Measurements from ENCODE around the gene CLEC20A. TPM values are rescaled to one million over a fixed set of nuclear protein-coding genes. Genes with fewer than 3 reads are reported as not detected.

Gene CLEC20A
- total and polyA plus RNA-seq, 2 donors from 2014 or later: 0.47 TPM; not detected in 1

DNA sequence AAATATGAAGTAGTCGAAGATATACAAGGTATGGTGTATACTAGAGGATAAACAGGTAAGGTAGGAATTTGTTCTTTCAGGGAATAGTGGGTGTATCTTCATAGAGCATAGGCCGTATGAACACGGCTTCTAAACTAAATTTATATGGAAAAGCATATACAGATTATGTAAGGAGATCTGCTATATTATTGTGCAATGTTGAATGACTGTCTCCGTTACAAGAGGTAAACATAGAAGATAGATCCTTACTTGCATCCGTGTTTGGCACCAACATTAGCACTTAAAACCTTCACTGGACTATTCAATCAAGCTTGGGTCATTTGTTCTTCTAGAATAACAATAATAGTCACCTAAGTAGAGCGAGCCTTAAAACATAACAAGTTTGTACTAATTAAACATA is 45.9 kb downstream of the CLEC20A start:
- no peaks in the 10 kb centered on the region for H3K9me3 ChIP-seq (ENCODE audit: control insufficient read depth in 2 of 3, insufficient read depth in 1 of 3, low read length in 3 of 3)
- no peak overlapping the region for H3K27ac ChIP-seq (ENCODE audit: low read depth in 2 of 2, low read length in 2 of 2)
- no peak overlapping the region for H3K9ac ChIP-seq (ENCODE audit: low read length in 3 of 3)
- peaks cover 0 to 3% (median 2%) of the 10 kb centered on the region in 3 donors for H3K36me3 ChIP-seq (ENCODE audit: control insufficient read depth in 2 of 3, insufficient read depth in 3 of 3, low read length in 3 of 3)
- H3K4me1 ChIP-seq (ENCODE audit: control insufficient read depth in 2 of 3, insufficient read depth in 2 of 3, low read depth in 1 of 3, low read length in 3 of 3): no peaks in the 10 kb centered on the region
- DNase-seq (no peak), FAIRE-seq (no peak)
- H3K4me3 ChIP-seq (ENCODE audit: low read length in 3 of 3): no peak overlapping the region
- intact Hi-C loops (cut with DNase I): no loop called here
- TF ChIP-seq, protein P1, sequence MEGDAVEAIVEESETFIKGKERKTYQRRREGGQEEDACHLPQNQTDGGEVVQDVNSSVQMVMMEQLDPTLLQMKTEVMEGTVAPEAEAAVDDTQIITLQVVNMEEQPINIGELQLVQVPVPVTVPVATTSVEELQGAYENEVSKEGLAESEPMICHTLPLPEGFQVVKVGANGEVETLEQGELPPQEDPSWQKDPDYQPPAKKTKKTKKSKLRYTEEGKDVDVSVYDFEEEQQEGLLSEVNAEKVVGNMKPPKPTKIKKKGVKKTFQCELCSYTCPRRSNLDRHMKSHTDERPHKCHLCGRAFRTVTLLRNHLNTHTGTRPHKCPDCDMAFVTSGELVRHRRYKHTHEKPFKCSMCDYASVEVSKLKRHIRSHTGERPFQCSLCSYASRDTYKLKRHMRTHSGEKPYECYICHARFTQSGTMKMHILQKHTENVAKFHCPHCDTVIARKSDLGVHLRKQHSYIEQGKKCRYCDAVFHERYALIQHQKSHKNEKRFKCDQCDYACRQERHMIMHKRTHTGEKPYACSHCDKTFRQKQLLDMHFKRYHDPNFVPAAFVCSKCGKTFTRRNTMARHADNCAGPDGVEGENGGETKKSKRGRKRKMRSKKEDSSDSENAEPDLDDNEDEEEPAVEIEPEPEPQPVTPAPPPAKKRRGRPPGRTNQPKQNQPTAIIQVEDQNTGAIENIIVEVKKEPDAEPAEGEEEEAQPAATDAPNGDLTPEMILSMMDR (IDR thresholded peaks at IDR 0.05; ENCODE audit: borderline replicate concordance, extremely low read depth, insufficient read depth): no peak
- H3K27me3 ChIP-seq (ENCODE audit: control insufficient read depth, insufficient read depth, low read length): no peaks in the 10 kb centered on the region

DNA sequence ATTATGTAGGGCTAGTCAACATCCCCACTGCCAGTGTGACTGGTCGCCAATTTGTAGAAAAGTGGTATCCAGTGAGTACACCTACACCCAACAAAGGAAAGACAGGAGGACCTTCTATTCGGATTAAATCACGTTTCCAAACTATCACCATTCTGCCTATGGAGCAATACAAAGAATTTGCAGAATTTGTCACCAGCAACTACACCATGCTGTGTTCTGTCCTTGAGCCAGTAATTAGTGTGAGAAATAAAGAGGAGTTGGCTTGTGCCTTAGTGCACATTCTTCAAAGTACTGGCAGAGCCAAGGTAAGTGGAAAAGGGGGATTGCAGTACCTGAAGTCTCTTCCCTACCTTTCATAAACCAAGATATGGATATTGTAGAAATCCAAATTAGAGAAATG is 53.8 kb downstream of the CLEC20A start:
- Histone ChIP-seq H3K36me3 (ENCODE audit: control insufficient read depth in 2 of 3, insufficient read depth in 3 of 3, low read length in 3 of 3) (peaks cover 2 to 17% (median 6%) of the 10 kb centered on the region in 3 donors), H3K9ac (ENCODE audit: low read length in 3 of 3) (no peak overlapping the region), H3K9me3 (ENCODE audit: control insufficient read depth in 2 of 3, insufficient read depth in 1 of 3, low read length in 3 of 3) (no peaks in the 10 kb centered on the region), H3K27me3 (ENCODE audit: control insufficient read depth, insufficient read depth, low read length) (no peaks in the 10 kb centered on the region), H3K27ac (ENCODE audit: low read depth in 2 of 2, low read length in 2 of 2) (no peak overlapping the region), H3K4me1 (ENCODE audit: control insufficient read depth in 2 of 3, insufficient read depth in 2 of 3, low read depth in 1 of 3, low read length in 3 of 3) (no peaks in the 10 kb centered on the region), H3K4me3 (ENCODE audit: low read length in 3 of 3) (no peak overlapping the region)
- FAIRE-seq (no peak), DNase-seq (no peak)
- TF ChIP-seq, protein P1 (IDR thresholded peaks at IDR 0.05; ENCODE audit: borderline replicate concordance, extremely low read depth, insufficient read depth): no peak
- intact Hi-C loops (cut with DNase I): no loop called here

DNA sequence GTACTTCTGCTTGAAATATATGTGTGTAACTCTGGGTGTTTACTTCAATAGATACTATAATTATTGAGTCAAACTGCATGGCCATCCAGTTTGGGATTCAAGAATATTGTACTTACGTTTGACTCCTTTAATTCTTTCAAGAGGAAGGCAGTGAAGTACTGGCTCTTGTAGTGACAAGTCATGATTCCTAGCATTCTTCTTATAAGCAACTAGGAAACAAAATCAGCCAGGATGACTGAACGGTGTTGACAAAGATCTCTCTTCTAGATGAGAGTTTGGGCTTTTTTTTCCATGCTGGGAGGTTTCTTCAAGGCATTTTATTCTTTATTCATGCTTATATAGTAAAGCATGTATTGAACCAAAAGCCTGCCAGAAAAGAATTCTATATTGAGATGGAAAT is 58.3 kb downstream of the CLEC20A start:
- FAIRE-seq: no peak
- Histone ChIP-seq H3K36me3 (ENCODE audit: control insufficient read depth in 2 of 3, insufficient read depth in 3 of 3, low read length in 3 of 3) (peaks cover 2 to 17% (median 6%) of the 10 kb centered on the region in 3 donors), H3K9ac (ENCODE audit: low read length in 3 of 3) (no peak overlapping the region), H3K4me1 (ENCODE audit: control insufficient read depth in 2 of 3, insufficient read depth in 2 of 3, low read depth in 1 of 3, low read length in 3 of 3) (no peaks in the 10 kb centered on the region), H3K9me3 (ENCODE audit: control insufficient read depth in 2 of 3, insufficient read depth in 1 of 3, low read length in 3 of 3) (no peaks in the 10 kb centered on the region), H3K27me3 (ENCODE audit: control insufficient read depth, insufficient read depth, low read length) (no peaks in the 10 kb centered on the region), H3K27ac (ENCODE audit: low read depth in 2 of 2, low read length in 2 of 2) (no peak overlapping the region), H3K4me3 (ENCODE audit: low read length in 3 of 3) (no peak overlapping the region)
- no peak for DNase-seq
- TF ChIP-seq, protein P1 (IDR thresholded peaks at IDR 0.05; ENCODE audit: borderline replicate concordance, extremely low read depth, insufficient read depth): no peak
- intact Hi-C loops (cut with DNase I): no loop called here

DNA sequence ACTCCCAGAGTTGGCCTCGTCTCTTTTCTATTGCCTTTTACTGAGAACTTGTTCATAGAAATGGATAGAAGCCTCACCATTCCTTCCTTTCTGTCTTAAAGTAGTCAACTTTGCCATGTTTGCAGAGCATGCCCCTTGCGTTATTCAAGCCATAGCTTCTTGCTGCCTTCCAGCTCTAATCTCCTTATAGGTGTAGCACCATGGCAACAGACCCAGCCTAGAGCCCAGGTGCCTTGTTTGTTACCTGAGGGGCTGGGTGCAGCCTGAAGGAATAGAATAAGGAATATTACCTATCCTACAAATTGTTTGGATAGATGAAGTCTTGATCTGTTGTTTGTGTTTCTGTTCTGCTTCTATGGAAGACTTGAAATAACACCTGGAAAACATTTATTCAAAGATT is 59.9 kb downstream of the CLEC20A start:
- FAIRE-seq (no peak), DNase-seq (no peak)
- Histone ChIP-seq H3K27me3 (ENCODE audit: control insufficient read depth, insufficient read depth, low read length) (no peaks in the 10 kb centered on the region), H3K27ac (ENCODE audit: low read depth in 2 of 2, low read length in 2 of 2) (no peak overlapping the region), H3K36me3 (ENCODE audit: control insufficient read depth in 2 of 3, insufficient read depth in 3 of 3, low read length in 3 of 3) (peaks cover 0 to 7% (median 3%) of the 10 kb centered on the region in 3 donors), H3K9me3 (ENCODE audit: control insufficient read depth in 2 of 3, insufficient read depth in 1 of 3, low read length in 3 of 3) (no peaks in the 10 kb centered on the region), H3K4me3 (ENCODE audit: low read length in 3 of 3) (no peak overlapping the region), H3K4me1 (ENCODE audit: control insufficient read depth in 2 of 3, insufficient read depth in 2 of 3, low read depth in 1 of 3, low read length in 3 of 3) (no peaks in the 10 kb centered on the region), H3K9ac (ENCODE audit: low read length in 3 of 3) (no peak overlapping the region)
- intact Hi-C loops (cut with DNase I): no loop called here
- TF ChIP-seq, protein P1 (IDR thresholded peaks at IDR 0.05; ENCODE audit: borderline replicate concordance, extremely low read depth, insufficient read depth): no peak

Measured in kidney (tissue), 14 donors.